Mesodermal cell (in vitro differentiated cells): ENCODE data around the gene POP4.

Experiments
- H3K27ac ChIP-seq: 2 replicates; pipeline ENCODE4 v1.7.0; 2013; ENCODE audit warnings: mild to moderate bottlenecking, low read depth, low read length, moderate library complexity; ENCODE audit not compliant: severe bottlenecking
- H3K36me3 ChIP-seq: 2 replicates; pipeline ENCODE4 v1.7.1; 2013; ENCODE audit warnings: mild to moderate bottlenecking, low read length, moderate library complexity; ENCODE audit not compliant: control insufficient read depth, insufficient read depth
- H3K4me1 ChIP-seq: one replicate; pipeline ENCODE4 v1.7.1; 2013; ENCODE audit warnings: mild to moderate bottlenecking, low read length; ENCODE audit not compliant: insufficient read depth, control insufficient read depth, poor library complexity, severe bottlenecking
- H3K4me3 ChIP-seq: 2 replicates; pipeline ENCODE4 v1.7.0; 2013; ENCODE audit warnings: low read length, control low read depth, mild to moderate bottlenecking; ENCODE audit not compliant: insufficient read depth, poor library complexity, severe bottlenecking; ENCODE audit errors: extremely low read depth
- H3K9me3 ChIP-seq: 2 replicates; pipeline ENCODE4 v1.7.1; 2013; ENCODE audit warnings: mild to moderate bottlenecking, low read length, moderate library complexity; ENCODE audit not compliant: control insufficient read depth
- WGBS, 2 experiments: methylation state at CpG; one replicate each; pipeline ENCODE4 v1.1.5; 2013; ENCODE audit warnings: missing lambda C conversion rate in 2 of 2; ENCODE audit not compliant: insufficient coverage in 2 of 2; 5-methylcytosine and 5-hydroxymethylcytosine counted together

The POP4 gene

DNA sequence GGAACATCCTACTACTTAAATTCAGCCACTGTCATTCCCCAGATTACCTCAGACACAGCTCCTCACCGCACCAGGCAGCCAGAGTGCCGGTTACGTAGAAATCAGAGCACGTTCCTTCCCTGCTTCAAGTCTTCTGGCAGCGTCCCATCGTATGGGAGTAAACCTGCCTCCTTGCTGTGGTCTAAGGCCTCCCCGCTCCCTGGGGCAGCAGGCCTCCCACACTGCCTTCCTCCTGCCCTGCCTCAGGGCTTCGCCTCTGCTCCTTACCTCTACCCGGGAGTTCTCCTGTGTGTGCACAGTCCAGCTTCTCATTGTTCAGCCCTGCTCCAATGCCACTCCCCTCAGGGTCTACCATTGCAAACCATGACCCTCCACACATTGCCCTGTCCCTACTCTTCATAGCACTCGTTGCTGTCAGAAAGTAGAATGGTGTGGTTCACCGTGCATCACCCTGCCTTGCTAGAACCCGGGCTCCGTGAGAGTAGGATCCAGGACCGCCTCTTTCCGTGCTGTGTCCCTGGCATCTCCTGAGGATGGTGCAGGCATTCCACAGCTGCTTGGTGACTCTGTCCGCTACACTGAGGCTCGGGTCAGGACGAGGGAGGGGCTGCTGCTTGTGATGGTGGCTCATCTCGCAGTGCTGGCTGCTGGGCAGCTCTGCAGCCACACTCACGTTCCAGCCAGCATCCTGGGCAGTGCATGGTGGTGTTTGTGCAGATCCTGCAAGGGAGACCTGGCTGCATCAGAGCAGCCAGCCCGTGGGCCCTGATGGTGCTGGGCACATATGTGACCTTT lies 6.9 kb downstream of the POP4 start:
- no peak overlapping the region for H3K27ac ChIP-seq
- 89 to 90% methylated on average over 18 to 21 of the region's 21 CpGs for WGBS, 2 experiments
- H3K4me1 ChIP-seq = no peaks in the 10 kb centered on the region
- no peak overlapping the region for H3K4me3 ChIP-seq
- no peaks in the 10 kb centered on the region for H3K9me3 ChIP-seq
- peaks cover 67% of the 10 kb centered on the region for H3K36me3 ChIP-seq

DNA sequence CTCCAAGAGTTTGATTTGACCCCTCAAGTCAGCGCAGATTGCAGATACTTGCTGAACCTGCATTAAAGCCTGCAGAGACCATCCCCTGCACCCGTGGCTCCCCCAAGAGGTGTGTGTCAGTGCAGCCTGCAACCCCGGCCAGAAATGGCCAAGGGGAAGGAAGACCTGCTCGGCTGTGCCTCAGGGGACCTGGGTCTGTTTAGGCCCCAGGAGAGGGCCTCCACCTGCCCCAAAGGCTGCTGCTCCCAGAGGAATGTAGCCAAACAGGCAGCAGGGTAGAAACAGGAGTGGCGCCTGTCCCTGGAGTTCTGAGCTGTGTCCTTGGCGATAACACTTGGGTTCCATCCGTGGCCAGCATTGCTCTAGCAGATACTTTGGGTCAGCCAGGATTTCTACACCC lies 8.0 kb downstream of the POP4 start:
- no peaks in the 10 kb centered on the region for H3K4me1 ChIP-seq
- H3K36me3 ChIP-seq = peaks cover 60% of the 10 kb centered on the region
- H3K4me3 ChIP-seq = no peak overlapping the region
- H3K27ac ChIP-seq = no peak overlapping the region
- H3K9me3 ChIP-seq = no peaks in the 10 kb centered on the region
- 92 to 95% methylated on average over 5 to 7 of the region's 7 CpGs for WGBS, 2 experiments

DNA sequence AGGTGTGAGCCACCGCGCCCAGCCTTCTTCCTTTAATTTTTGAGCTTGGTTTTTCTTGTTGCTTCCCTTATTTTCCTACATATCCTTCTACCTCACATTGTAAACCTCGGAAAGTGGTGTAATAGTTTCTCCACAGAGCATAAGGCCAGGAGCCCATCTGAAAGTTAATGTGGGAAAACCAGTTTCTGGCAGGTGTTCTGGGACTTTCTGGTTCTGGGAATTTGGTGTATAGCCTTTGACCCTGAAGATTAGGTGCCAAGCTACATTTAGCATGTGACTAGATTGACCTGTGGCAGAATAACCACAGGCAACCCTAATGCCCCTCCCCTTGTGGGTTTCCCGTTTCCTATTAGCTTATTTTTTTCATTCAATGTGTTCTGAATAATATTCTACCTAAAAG lies 8.7 kb downstream of the POP4 start:
- Histone ChIP-seq H3K27ac (no peak overlapping the region), H3K4me1 (no peaks in the 10 kb centered on the region), H3K4me3 (no peak overlapping the region), H3K9me3 (no peaks in the 10 kb centered on the region), H3K36me3 (peaks cover 53% of the 10 kb centered on the region)
- 100% methylated on average over 2 of the region's 4 CpGs; no CpG with 5 or more reads in 1 of the 2 experiments for WGBS, 2 experiments

DNA sequence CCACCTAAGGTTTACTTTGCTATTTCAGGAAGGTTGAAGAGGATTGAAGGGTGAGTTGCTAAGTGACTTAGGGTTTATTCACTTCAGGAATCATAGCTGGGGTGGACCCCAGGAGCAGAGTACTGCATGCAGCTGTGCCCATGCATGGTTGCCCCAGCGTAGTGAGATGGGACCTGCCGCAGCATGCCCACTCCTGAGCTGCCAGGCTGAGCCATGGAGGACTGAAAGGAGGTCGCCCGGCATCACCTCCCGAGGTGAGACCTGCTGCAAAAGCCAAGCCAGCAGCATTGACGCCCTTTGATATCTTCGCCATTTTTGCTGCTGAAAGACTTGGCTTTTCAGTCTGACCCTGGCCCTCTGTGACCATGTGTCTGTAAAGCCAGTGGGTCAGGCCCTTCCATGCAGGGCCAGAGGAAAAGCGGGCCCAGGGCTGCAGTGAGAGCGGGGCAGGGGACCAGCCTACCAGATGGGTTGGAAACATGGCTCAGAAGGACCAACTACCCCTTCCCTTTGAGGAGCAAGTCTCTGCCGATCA lies 9.9 kb downstream of the POP4 start:
- H3K9me3 ChIP-seq = no peaks in the 10 kb centered on the region
- whole genome bisulfite sequencing, 2 experiments = 92 to 93% methylated on average over 8 to 9 of the region's 10 CpGs
- no peaks in the 10 kb centered on the region for H3K4me1 ChIP-seq
- no peak overlapping the region for H3K4me3 ChIP-seq
- no peak overlapping the region for H3K27ac ChIP-seq
- peaks cover 44% of the 10 kb centered on the region for H3K36me3 ChIP-seq

DNA sequence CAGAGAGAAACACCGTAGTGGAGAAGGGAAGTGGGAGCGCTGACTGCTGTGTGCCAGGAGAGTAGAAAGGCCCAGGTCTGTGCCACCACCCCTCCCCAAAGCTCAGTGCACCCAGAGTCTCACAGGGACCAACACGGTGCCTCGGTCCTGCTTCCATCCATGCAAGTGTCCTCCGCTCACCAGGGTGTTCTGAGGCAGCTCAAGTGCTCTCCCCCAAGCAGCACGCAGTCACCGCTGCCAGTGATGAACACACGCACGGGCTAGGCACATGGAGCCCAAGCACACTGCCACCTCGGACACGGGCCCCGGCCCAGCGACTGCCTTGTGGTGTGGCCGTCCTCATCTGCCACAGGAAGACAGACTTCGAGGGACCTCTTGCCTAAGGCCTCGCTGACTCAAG lies 10.5 kb downstream of the POP4 start:
- peaks cover 39% of the 10 kb centered on the region for H3K36me3 ChIP-seq
- 94 to 96% methylated on average over 14 of the region's 16 CpGs for WGBS, 2 experiments
- H3K4me3 ChIP-seq = no peak overlapping the region
- no peak overlapping the region for H3K27ac ChIP-seq
- no peaks in the 10 kb centered on the region for H3K9me3 ChIP-seq
- H3K4me1 ChIP-seq = no peaks in the 10 kb centered on the region

DNA sequence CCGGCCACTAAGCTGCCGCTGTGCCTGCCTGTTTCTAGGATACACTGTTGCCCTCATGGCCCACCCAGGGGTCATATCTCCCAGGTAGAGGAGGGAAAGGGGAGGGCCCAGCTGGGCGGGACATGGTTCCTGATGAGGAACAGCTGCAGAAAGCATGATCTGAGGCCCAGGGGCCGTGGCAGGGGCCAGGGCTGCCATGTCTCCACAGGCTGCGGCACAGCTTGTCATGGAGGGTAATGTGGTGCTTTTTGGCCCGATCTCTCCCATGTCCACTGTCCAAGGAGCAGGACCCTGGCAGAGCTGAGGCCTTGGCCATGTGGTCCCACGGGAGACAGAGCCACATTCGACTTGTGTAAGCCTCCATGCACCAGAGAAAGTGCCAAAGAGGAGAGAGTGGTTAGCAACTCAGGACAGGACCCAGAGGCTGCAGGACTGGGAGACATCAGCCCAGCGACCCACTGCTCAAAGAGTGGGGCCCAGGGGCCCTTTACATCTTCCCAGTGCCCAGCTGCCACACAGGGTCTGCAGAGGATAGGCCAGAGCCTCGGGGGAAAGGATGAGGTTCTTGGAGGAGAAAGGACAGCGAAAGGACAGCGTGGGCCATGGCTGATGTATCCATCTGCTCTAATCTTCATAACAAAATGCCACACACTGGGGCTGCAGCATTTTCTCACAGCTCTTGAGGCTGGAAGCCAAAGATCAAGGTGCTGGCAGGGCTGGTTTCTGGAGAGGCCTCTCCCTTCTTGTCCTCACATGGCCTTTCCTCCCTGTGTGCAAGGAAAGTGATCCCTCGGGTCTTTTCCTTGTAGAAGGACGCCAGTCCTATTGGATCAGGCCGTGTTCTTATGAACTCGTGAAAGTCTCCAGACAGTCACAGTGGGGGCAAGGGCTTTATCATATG lies 11.5 kb downstream of the POP4 start:
- Histone ChIP-seq H3K27ac (no peak overlapping the region), H3K4me3 (no peak overlapping the region), H3K4me1 (no peaks in the 10 kb centered on the region), H3K36me3 (peaks cover 28% of the 10 kb centered on the region), H3K9me3 (no peaks in the 10 kb centered on the region)
- 87 to 91% methylated on average over 10 to 14 of the region's 16 CpGs for WGBS, 2 experiments

DNA sequence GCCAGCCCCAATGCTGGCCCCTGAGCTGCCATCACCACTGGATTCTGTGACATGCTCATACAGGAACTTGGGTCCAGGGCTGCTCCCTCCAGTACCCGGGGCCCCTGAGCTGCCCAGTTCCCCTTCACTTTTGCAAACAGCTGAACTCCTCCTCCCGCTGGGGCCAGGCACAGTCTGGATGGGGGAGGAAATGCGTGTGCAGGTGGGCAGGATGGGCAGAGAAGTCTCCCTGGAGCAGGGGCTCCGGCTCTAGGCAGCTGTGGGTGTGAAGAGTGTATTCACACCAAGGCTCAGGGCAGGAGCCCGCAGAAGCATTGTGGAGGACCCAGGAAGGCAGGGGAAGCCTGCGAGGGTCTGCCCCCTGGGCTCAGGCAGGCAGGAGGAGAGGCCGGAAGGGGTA lies 12.4 kb downstream of the POP4 start:
- H3K27ac ChIP-seq = no peak overlapping the region
- H3K4me3 ChIP-seq = no peak overlapping the region
- WGBS, 2 experiments = 77 to 78% methylated on average over 4 of the region's 7 CpGs
- H3K9me3 ChIP-seq = no peaks in the 10 kb centered on the region
- H3K36me3 ChIP-seq = peaks cover 20% of the 10 kb centered on the region
- H3K4me1 ChIP-seq = no peaks in the 10 kb centered on the region

DNA sequence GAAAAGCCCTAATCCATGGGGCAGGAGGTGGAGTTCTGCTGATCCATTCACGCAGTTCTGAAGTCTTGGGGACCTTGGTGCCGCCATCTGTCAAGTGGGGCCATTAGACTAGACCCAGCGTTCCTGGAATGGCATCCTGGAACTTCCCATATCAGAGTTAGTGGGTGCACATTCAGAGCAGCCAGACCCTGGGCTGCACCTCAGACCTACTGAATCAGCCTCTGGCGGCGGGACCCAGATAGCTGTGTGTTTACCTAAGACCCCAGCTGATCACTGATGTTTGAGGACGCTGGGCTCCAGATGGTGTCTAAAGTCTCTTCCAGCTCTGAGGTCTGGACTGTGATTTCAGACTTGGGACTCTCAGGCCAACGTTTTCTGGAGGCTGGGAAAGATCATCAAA lies 12.8 kb downstream of the POP4 start:
- Histone ChIP-seq H3K9me3 (no peaks in the 10 kb centered on the region), H3K4me3 (no peak overlapping the region), H3K4me1 (no peaks in the 10 kb centered on the region), H3K27ac (no peak overlapping the region), H3K36me3 (peaks cover 16% of the 10 kb centered on the region)
- WGBS, 2 experiments = 82 to 83% methylated on average over 6 to 7 of the region's 7 CpGs

DNA sequence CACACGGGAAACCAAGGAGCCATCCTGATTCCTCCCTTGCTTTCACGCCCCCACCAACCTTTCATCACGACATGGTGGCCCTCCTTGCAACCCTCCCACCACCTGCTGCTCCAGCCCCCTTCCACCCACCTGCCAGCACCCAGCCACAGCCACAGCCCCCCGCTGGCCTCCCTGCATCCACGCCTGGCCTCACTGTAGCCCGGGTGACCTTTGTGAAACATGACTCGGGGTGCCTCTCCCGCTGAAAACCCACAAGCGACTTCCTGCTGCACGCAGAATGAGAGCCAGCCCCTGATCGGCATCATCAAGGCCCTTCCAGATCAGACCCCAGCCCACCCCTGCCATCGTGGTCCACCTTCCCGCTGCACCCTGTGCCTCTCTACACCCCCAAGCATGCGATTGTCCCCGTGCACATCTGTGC lies 14.9 kb downstream of the POP4 start:
- Histone ChIP-seq H3K4me3 (no peak overlapping the region), H3K9me3 (no peaks in the 10 kb centered on the region), H3K4me1 (peaks cover 3% of the 10 kb centered on the region), H3K27ac (no peak overlapping the region), H3K36me3 (peaks cover 8% of the 10 kb centered on the region)
- WGBS, 2 experiments = 83 to 88% methylated on average over 13 to 15 of the region's 15 CpGs

DNA sequence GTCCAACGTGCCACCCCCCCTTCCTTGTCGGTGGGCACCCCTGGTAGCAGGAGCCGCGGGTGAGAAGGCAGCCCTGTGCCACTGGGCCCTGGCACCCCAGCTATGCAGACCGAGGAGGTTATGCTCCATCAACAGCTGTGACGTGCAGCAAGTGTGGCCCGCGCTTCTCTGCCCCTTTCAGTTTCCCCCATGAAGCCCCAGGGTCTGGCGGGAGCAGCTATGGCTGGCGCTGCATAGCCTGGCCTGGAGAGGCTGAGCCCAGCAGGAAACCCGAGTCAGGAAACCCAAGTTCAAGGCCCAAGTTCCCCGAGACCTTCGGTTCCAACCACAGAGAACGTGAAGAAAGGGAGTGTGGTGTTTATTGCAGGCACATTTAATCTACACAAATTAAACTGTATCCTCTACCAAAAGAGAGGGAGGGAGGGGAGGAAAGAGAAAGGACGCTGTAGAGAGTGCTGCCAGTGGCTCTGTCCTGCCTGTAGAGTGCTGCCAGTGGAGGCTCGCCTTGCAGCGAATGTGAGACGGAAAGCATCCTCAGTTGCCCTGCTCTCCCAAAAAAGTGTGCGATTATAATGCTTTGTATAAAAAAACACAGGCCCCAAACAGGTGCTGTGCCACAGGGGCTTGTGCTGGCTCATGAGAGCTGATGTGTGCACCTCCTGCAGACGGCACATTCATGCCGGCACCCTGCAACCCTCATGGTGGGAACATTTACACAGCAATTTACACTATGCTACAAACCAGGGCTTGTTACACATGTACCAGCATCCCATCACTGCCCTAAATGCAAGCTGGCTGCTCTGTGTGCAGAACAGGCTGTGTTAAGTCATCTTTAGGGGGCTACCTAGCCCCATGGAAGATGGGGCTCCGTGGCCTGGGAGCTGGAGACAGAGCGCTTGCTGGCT lies 16.3 kb downstream of the POP4 start:
- Histone ChIP-seq H3K4me1 (peaks cover 3% of the 10 kb centered on the region), H3K4me3 (no peak overlapping the region), H3K9me3 (no peaks in the 10 kb centered on the region), H3K36me3 (no peaks in the 10 kb centered on the region), H3K27ac (no peak overlapping the region)
- WGBS, 2 experiments = 88 to 94% methylated on average over 16 to 19 of the region's 23 CpGs
